Neural crest cell (in vitro differentiated cells): ENCODE data around the gene MYO5A. TPM values are rescaled to one million over a fixed set of nuclear protein-coding genes. Genes with fewer than 3 reads are reported as not detected.

Source experiments
- DNase-seq: peaks from one replicate; pipeline ENCODE4 v3.0.0; 2021; ENCODE audit warnings: low read depth, mixed read lengths, low spot score
- H3K27ac Mint-ChIP-seq: one replicate; pipeline ENCODE4 v1.8.0; 2021; ENCODE audit warnings: mild to moderate bottlenecking, mixed read lengths; ENCODE audit not compliant: unreplicated experiment
- H3K27me3 Mint-ChIP-seq: 2 replicates; pipeline ENCODE4 v1.8.0; 2021; ENCODE audit warnings: low read depth, mild to moderate bottlenecking, mixed read lengths
- H3K36me3 Mint-ChIP-seq: 2 replicates; pipeline ENCODE4 v1.8.0; 2021; ENCODE audit warnings: low read depth, mild to moderate bottlenecking, mixed read lengths
- H3K4me1 Mint-ChIP-seq: 2 replicates; pipeline ENCODE4 v1.8.0; 2021; ENCODE audit warnings: mixed read lengths
- H3K4me3 Mint-ChIP-seq: one replicate; pipeline ENCODE4 v1.8.0; 2021; ENCODE audit warnings: mild to moderate bottlenecking, mixed read lengths
- H3K9me3 Mint-ChIP-seq: 2 replicates; pipeline ENCODE4 v1.8.0; 2021; ENCODE audit warnings: mixed read lengths
- CTCF ChIP-seq: fragments of 200-600 bp; sonication (generic); conservative IDR thresholded peaks from 2 replicates; pipeline ENCODE4 v1.5.0; 2021; ENCODE audit warnings: antibody characterized with exemption, mild to moderate bottlenecking
- total RNA-seq: library from RNA; stranded (reverse); gene quantifications from 2 replicates; pipeline ENCODE4 v1.2.1, GENCODE V29; 2021

MYO5A gene
- total RNA-seq, 1 donor from 2014 or later: 29.1 TPM

GRCh38 chr15:52523647-52524046 lies 5.0 kb downstream of the MYO5A start:
- no peak overlapping the region for H3K4me3 Mint-ChIP-seq
- H3K27ac Mint-ChIP-seq: no peak overlapping the region
- no peak for TF ChIP-seq CTCF
- peaks cover 11% of the 10 kb centered on the region for H3K27me3 Mint-ChIP-seq
- H3K36me3 Mint-ChIP-seq: no peaks in the 10 kb centered on the region
- H3K9me3 Mint-ChIP-seq: no peaks in the 10 kb centered on the region
- H3K4me1 Mint-ChIP-seq: peaks cover 26% of the 10 kb centered on the region
- DNase-seq: no peak

- TF ChIP-seq CTCF: no peak
- Mint-ChIP-seq H3K36me3 (no peaks in the 10 kb centered on the region), H3K9me3 (no peaks in the 10 kb centered on the region), H3K4me3 (no peak overlapping the region), H3K4me1 (peaks cover 26% of the 10 kb centered on the region), H3K27me3 (peaks cover 11% of the 10 kb centered on the region), H3K27ac (no peak overlapping the region)
- no peak for DNase-seq
Observed at GRCh38 chr15:52523192-52523591, 5.5 kb downstream of the MYO5A start.

- no peak overlapping the region for H3K27ac Mint-ChIP-seq
- no peaks in the 10 kb centered on the region for H3K9me3 Mint-ChIP-seq
- no peak for TF ChIP-seq CTCF
- no peak for DNase-seq
- peaks cover 11% of the 10 kb centered on the region for H3K4me1 Mint-ChIP-seq
- H3K27me3 Mint-ChIP-seq: no peaks in the 10 kb centered on the region
- no peaks in the 10 kb centered on the region for H3K36me3 Mint-ChIP-seq
- no peak overlapping the region for H3K4me3 Mint-ChIP-seq
Observed at GRCh38 chr15:52521682-52522081, 7.0 kb downstream of the MYO5A start.

GRCh38 chr15:52520421-52520820 lies 8.3 kb downstream of the MYO5A start:
- H3K9me3 Mint-ChIP-seq: no peaks in the 10 kb centered on the region
- no peak overlapping the region for H3K4me3 Mint-ChIP-seq
- H3K27ac Mint-ChIP-seq: no peak overlapping the region
- no peaks in the 10 kb centered on the region for H3K36me3 Mint-ChIP-seq
- H3K27me3 Mint-ChIP-seq: no peaks in the 10 kb centered on the region
- H3K4me1 Mint-ChIP-seq: peaks cover 11% of the 10 kb centered on the region
- no peak for DNase-seq
- TF ChIP-seq CTCF: no peak

- no peak overlapping the region for H3K4me3 Mint-ChIP-seq
- H3K4me1 Mint-ChIP-seq: peaks cover 11% of the 10 kb centered on the region
- H3K9me3 Mint-ChIP-seq: no peaks in the 10 kb centered on the region
- H3K27ac Mint-ChIP-seq: no peak overlapping the region
- DNase-seq: no peak
- no peaks in the 10 kb centered on the region for H3K36me3 Mint-ChIP-seq
- no peak for TF ChIP-seq CTCF
- no peaks in the 10 kb centered on the region for H3K27me3 Mint-ChIP-seq
Observed at GRCh38 chr15:52518487-52519371, 10.0 kb downstream of the MYO5A start.
